ENCODE data around the gene PRXL2B.

PRXL2B gene

DNA sequence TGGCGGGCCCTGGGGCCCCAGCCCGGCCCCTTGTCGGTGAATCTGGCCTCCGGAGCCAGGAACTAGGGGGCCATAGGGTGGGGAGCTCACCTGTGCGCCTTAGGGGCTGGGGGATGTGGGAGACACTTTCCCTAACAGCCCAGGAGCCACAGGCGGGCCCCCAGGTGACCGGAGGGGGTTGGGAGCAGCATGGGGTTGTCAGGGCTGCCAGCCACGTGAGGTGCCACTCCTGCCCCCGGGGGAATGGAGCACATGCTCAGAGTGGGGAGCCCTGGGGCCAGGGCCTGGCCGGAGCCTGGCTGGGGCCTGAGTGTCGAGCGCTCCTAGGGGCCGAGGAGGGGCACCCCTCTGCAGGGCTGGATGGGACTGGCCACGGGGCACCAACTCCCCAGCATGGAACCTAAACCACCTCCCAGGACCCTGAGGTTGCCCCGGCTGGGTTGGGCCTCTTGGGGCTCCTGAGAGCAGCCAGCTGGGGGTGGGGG, 19.9 kb downstream of the PRXL2B start:
- Mint-ChIP-seq H3K36me3 (no peaks in the 10 kb centered on the region), H3K4me1 (no peaks in the 10 kb centered on the region), H3K27me3 (peaks cover 54% of the 10 kb centered on the region), H3K4me3 (no peak overlapping the region), H3K27ac (no peak overlapping the region), H3K9me3 (no peaks in the 10 kb centered on the region)
- ATAC-seq = no peak

DNA sequence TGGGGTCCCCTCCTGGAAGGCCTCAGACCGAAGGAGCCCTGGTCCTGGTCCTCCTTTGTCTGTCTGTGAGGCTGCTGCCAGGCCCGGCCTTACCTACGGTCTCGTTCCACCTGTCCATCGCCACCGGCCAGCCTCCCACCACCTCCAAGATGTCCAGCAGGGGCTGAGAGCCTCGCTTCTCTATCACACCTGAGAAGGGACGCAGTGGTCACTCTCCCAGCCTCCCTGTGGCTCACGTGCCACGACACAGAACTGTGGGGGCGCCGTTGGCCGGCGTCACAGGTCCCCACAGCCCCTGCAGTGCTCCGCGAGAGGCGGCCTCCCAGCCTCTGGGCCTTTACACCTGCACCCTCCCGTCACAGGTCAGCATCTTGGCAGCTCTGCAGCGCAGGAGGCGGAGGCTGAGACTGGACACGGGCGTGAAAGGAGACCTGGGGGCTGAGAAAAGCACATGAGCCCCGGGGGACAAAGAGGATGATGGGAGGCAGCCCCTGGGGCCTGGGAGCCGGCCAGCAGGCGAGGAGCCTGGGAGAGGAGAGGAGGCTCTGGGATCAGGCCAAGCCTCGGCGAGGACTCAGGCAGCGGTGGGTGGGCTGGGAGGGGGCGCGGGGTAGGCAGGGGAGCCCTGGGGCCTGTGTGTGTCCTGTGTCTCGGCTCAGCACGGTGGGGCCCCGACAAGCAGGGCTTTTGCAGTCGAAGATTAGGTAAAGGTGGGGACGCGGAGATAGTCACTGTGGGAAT, 20.5 kb downstream of the PRXL2B start:
- Mint-ChIP-seq H3K27me3 (peaks cover 58% of the 10 kb centered on the region), H3K4me3 (no peak overlapping the region), H3K27ac (no peak overlapping the region), H3K36me3 (no peaks in the 10 kb centered on the region), H3K4me1 (peaks cover 4% of the 10 kb centered on the region), H3K9me3 (no peaks in the 10 kb centered on the region)
- no peak for ATAC-seq

DNA sequence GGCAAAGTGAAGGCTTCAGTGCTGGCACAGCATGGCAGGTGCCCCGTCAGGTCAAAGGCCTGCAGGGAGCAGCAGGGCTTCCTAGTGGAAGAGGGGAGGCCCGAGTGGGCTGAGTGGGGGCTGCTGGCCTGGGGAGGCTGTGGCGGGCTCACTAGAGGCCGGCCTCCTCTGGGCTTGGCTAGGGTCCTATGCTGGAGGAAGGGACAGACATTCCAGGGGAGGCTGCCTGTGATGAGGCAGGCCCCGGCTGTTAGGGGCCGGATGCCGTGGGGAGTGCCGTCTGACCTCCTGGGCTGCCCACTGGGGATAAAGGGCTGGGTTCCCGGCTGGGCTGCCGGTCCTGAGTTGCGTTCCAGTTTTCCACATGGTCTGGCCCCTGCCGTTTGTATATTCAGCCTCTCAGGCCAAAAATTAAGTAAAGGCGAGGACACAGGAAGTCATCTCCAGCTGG, 21.1 kb downstream of the PRXL2B start:
- Mint-ChIP-seq H3K4me3 (no peak overlapping the region), H3K27ac (no peak overlapping the region), H3K36me3 (peaks cover 3% of the 10 kb centered on the region), H3K4me1 (peaks cover 10% of the 10 kb centered on the region), H3K9me3 (no peaks in the 10 kb centered on the region), H3K27me3 (peaks cover 58% of the 10 kb centered on the region)
- no peak for ATAC-seq

- no peak for ATAC-seq
- peaks cover 12% of the 10 kb centered on the region for H3K9me3 Mint-ChIP-seq
Observed at GRCh38 chr1:2609319-2610035, 22.9 kb downstream of the PRXL2B start.

DNA sequence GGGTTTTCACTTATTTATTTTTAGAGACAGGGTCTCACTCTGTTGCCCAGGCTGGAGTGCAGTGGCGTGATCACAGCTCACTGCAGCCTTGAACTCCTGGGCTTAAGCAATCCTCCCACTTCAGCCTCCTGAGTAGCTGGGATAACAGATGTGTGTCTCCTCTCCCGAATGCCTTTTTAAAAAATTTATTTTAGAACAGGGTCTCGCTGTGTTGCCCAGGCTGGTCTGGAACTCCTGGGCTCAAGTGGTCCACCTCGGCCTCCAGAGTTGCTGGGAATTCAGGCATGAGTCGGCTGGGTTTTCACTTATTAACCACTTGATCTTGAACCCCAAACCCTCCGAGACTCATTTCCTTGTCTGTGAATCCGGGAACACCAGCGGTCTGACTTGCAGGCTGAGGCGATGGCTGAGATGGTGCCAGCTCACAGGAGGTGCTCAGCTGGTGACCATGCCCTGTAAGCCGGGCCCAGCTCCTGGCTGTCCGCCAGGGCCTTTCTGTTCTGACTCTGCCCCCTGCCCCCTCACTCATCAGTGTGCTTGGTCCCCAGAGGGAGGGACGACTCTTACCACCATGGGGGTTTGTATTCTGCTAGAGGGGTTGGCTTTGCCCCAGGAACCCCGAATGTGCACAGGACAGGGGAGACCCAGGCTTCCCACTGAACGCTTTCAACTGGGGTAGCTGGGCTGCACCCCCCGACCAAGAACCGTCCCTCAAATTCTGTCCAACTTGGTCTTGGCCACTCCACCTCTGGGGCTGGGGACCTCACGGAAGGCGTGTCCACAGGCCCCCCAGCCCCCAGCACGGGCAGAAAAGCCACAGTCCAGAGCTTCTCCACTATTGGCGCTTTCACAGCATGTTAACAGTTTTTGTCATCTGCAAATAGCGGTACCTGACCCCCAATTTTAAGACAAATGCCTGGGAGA, 23.7 kb downstream of the PRXL2B start:
- peaks cover 11% of the 10 kb centered on the region for H3K4me1 Mint-ChIP-seq
- H3K9me3 Mint-ChIP-seq = peaks cover 14% of the 10 kb centered on the region
- no peak overlapping the region for H3K4me3 Mint-ChIP-seq
- H3K36me3 Mint-ChIP-seq = peaks cover 9% of the 10 kb centered on the region
- no peak overlapping the region for H3K27ac Mint-ChIP-seq
- peaks cover 59% of the 10 kb centered on the region for H3K27me3 Mint-ChIP-seq
- ATAC-seq = no peak

More at GRCh38 chr1:2609319-2610035, 22.9 kb downstream of the PRXL2B start:
- peaks cover 9% of the 10 kb centered on the region for H3K36me3 Mint-ChIP-seq
- no peak overlapping the region for H3K27ac Mint-ChIP-seq
- H3K4me1 Mint-ChIP-seq = peaks cover 11% of the 10 kb centered on the region
- no peak overlapping the region for H3K4me3 Mint-ChIP-seq
- H3K27me3 Mint-ChIP-seq = peaks cover 60% of the 10 kb centered on the region

DNA sequence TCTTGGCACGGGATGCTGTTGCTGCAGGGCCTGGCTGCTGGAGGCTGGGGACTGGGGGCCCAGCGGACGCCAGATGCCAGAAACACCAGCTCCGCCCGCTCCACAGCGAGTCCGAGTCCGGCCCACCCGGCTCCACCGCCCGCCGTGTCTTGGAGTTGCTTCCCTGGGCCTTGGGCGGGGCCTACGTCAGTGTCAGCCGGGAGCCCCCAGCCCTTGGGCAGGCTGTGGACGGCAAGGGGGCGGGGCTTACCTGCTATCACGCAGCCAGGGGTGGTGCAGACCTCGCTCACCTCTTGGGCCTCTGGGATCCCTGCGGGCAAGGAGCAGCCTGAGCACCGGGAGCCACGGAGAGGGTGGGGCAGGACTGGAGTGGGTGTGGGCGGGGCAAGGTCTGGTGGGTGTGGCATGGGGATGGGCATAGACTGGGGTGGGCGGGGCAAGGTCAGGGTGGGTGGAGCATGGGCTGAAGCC, 24.5 kb downstream of the PRXL2B start:
- Mint-ChIP-seq H3K9me3 (peaks cover 16% of the 10 kb centered on the region), H3K27ac (no peak overlapping the region), H3K4me3 (no peak overlapping the region), H3K4me1 (peaks cover 11% of the 10 kb centered on the region), H3K27me3 (peaks cover 64% of the 10 kb centered on the region), H3K36me3 (peaks cover 9% of the 10 kb centered on the region)
- ATAC-seq = peak; percentile 21

- H3K4me1 Mint-ChIP-seq = peaks cover 11% of the 10 kb centered on the region
- H3K27me3 Mint-ChIP-seq = peaks cover 64% of the 10 kb centered on the region
- ATAC-seq = peak; percentile 28
- H3K9me3 Mint-ChIP-seq = peaks cover 16% of the 10 kb centered on the region
- no peak overlapping the region for H3K27ac Mint-ChIP-seq
- H3K36me3 Mint-ChIP-seq = peaks cover 9% of the 10 kb centered on the region
- H3K4me3 Mint-ChIP-seq = no peak overlapping the region
Observed at GRCh38 chr1:2611621-2612437, 25.3 kb downstream of the PRXL2B start.

GRCh38 chr1:2612591-2613365, 26.2 kb downstream of the PRXL2B start:
- no peak overlapping the region for H3K4me3 Mint-ChIP-seq
- H3K9me3 Mint-ChIP-seq = peaks cover 16% of the 10 kb centered on the region
- no peak for ATAC-seq
- H3K4me1 Mint-ChIP-seq = peaks cover 11% of the 10 kb centered on the region
- peaks cover 9% of the 10 kb centered on the region for H3K36me3 Mint-ChIP-seq
- H3K27me3 Mint-ChIP-seq = peaks cover 64% of the 10 kb centered on the region
- no peak overlapping the region for H3K27ac Mint-ChIP-seq

DNA sequence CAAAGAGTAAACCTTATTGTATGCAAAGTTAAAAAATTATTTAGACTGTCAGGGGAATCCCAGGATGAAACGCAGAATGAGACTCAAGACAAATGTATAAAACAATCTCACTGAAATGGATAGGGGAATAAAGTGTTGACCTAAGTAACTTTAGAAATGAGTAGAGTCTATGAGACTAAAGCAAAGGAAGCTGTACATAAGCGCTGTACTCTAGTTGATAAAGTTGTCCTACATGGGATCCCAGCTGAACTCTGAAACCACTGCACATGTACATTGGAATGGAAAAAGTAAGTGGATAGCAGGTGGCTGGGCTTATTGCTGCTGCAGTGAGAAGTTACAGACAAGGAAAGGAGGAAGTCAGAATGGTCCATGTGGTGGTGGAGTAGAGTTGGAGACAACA, 27.6 kb downstream of the PRXL2B start:
- peaks cover 11% of the 10 kb centered on the region for H3K4me1 Mint-ChIP-seq
- ATAC-seq = no peak
- peaks cover 9% of the 10 kb centered on the region for H3K36me3 Mint-ChIP-seq
- H3K9me3 Mint-ChIP-seq = peaks cover 16% of the 10 kb centered on the region
- H3K27ac Mint-ChIP-seq = no peak overlapping the region
- no peak overlapping the region for H3K4me3 Mint-ChIP-seq
- peaks cover 67% of the 10 kb centered on the region for H3K27me3 Mint-ChIP-seq

- ATAC-seq = no peak
- Mint-ChIP-seq H3K27ac (no peak overlapping the region), H3K9me3 (peaks cover 22% of the 10 kb centered on the region), H3K4me3 (no peak overlapping the region), H3K4me1 (no peaks in the 10 kb centered on the region), H3K27me3 (peaks cover 68% of the 10 kb centered on the region), H3K36me3 (peaks cover 11% of the 10 kb centered on the region)
Observed at GRCh38 chr1:2617971-2618470, 31.4 kb downstream of the PRXL2B start.

DNA sequence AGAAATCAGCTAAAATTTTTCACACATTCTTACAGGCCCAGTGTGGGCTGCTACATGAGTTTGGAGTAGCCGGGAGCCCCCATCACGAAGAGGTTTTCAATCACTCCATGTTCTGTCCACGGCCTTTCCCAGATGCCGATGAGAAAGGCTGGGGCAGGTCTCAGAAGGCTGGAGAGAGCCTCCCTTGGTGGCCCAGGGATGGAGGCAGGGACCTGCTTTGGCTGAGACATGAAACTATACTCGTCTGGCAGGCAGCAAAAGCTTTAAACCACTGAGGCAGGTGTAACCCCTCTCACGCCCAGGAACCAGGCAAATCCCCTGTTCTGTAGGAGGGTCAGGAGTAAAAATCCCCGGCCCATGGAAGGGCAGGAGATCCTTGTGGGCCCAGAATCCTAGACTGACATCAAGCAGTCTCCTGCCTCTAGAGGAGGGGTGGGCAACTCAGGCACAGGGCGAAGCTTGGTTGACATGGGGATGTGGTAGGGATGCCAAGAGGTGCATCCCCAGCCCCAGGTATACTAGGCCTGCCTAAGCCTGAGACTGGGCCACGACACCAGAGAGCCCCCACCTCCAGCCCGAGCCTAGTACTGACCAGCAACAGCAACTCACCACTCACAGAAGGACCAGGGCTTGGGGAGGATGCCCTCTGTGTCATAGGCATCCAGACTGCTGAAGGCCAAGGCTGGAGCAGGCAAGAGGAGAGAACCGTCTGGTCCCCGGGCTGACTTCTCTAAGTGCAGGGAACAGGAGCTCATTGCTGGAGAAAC, 37.2 kb downstream of the PRXL2B start:
- Mint-ChIP-seq H3K27me3 (peaks cover 93% of the 10 kb centered on the region), H3K4me3 (no peak overlapping the region), H3K27ac (no peak overlapping the region), H3K9me3 (peaks cover 6% of the 10 kb centered on the region), H3K36me3 (peaks cover 9% of the 10 kb centered on the region), H3K4me1 (no peaks in the 10 kb centered on the region)
- ATAC-seq = no peak

- ATAC-seq = no peak
- Mint-ChIP-seq H3K9me3 (peaks cover 3% of the 10 kb centered on the region), H3K4me1 (no peaks in the 10 kb centered on the region), H3K4me3 (no peak overlapping the region), H3K36me3 (peaks cover 5% of the 10 kb centered on the region), H3K27me3 (peaks cover 88% of the 10 kb centered on the region), H3K27ac (no peak overlapping the region)
Observed at GRCh38 chr1:2624735-2625300, 38.2 kb downstream of the PRXL2B start.

DNA sequence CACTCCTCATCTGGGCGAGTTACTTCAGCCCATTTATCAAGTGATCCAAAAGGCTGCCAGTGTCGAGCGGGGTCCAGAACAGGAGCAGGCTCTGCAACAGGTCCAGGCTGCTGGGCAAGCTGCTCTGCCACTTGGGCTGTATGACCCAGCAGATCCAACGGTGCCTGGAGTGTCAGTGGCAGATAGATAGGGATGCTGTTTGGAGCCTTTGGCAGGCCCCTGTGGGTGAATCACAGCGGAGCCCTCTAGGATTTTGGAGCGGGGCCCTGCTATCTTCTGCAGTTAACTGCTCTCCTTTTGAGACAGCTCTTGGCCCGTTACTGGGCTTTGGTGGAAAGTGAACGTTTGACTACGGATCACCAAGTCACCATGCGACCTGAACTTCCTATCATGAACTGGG, 38.7 kb downstream of the PRXL2B start:
- H3K4me3 Mint-ChIP-seq = no peak overlapping the region
- no peaks in the 10 kb centered on the region for H3K36me3 Mint-ChIP-seq
- no peak for ATAC-seq
- H3K9me3 Mint-ChIP-seq = no peaks in the 10 kb centered on the region
- peaks cover 86% of the 10 kb centered on the region for H3K27me3 Mint-ChIP-seq
- H3K27ac Mint-ChIP-seq = no peak overlapping the region
- no peaks in the 10 kb centered on the region for H3K4me1 Mint-ChIP-seq
